Stimulated activated CD4-positive, alpha-beta T cell treated with anti-CD3 and anti-CD28 coated beads, Interleukin-1b, Interleukin-23, amount 100 ng/mL, for 24 hours (primary cell): Measurements from ENCODE around the gene PCSK6.

Source experiments
- DNase-seq, 4 experiments: peaks; one replicate each; pipeline ENCODE4 v3.0.0-alpha.2; 2020; ENCODE audit warnings: low read depth in 4 of 4, low spot score in 1 of 4

Gene PCSK6

GRCh38 chr15:101483462-101483861, 6.0 kb downstream of the PCSK6 start:
- no peak for DNase-seq

GRCh38 chr15:101482526-101483371, 6.8 kb downstream of the PCSK6 start:
- DNase-seq, result no peak

GRCh38 chr15:101481917-101482525, 7.5 kb downstream of the PCSK6 start:
- no peak for DNase-seq

GRCh38 chr15:101481381-101481705, 8.2 kb downstream of the PCSK6 start:
- no peak for DNase-seq

- no peak for DNase-seq
Measured at GRCh38 chr15:101480613-101481380, 8.7 kb downstream of the PCSK6 start.

GRCh38 chr15:101479851-101480612, 9.5 kb downstream of the PCSK6 start:
- no peak for DNase-seq

- DNase-seq, result no peak
Measured at GRCh38 chr15:101479342-101479845, 10.1 kb downstream of the PCSK6 start.

GRCh38 chr15:101478701-101479341, 10.7 kb downstream of the PCSK6 start:
- DNase-seq, result no peak

- DNase-seq, result no peak
Measured at GRCh38 chr15:101477851-101478362, 11.6 kb downstream of the PCSK6 start.

GRCh38 chr15:101476756-101477155, 12.8 kb downstream of the PCSK6 start:
- DNase-seq, result no peak

- DNase-seq, result no peak
Measured at GRCh38 chr15:101474983-101475382, 14.5 kb downstream of the PCSK6 start.

GRCh38 chr15:101474233-101474632, 15.3 kb downstream of the PCSK6 start:
- no peak for DNase-seq

GRCh38 chr15:101472033-101472432, 17.5 kb downstream of the PCSK6 start:
- no peak for DNase-seq

- DNase-seq, result no peak
Measured at GRCh38 chr15:101470548-101471239, 18.8 kb downstream of the PCSK6 start.

- DNase-seq, result no peak
Measured at GRCh38 chr15:101469520-101470288, 19.8 kb downstream of the PCSK6 start.

GRCh38 chr15:101466188-101466587, 23.3 kb downstream of the PCSK6 start:
- no peak for DNase-seq

GRCh38 chr15:101464999-101465669, 24.4 kb downstream of the PCSK6 start:
- DNase-seq, result no peak

GRCh38 chr15:101464256-101464998, 25.1 kb downstream of the PCSK6 start:
- DNase-seq, result no peak
